Mesendoderm (in vitro differentiated cells): ENCODE results near the gene DOCK10.

Experiments used
- DNase-seq: peaks from one replicate; pipeline ENCODE4 v3.0.0; 2013
- H2AK5ac ChIP-seq: 2 replicates; pipeline ENCODE4 v1.6.1; 2013; ENCODE audit warnings: low read length, inconsistent platforms
- H2BK120ac ChIP-seq: 2 replicates; pipeline ENCODE4 v1.6.1; 2013; ENCODE audit warnings: low read depth, mild to moderate bottlenecking, low read length, moderate library complexity, mixed read lengths
- H2BK15ac ChIP-seq: replicated peaks from 2 replicates; pipeline ENCODE4 v1.6.1; 2013; ENCODE audit warnings: low read depth, mild to moderate bottlenecking, moderate library complexity
- H2BK5ac ChIP-seq: 2 replicates; pipeline ENCODE4 v1.6.1; 2013; ENCODE audit warnings: low read length, inconsistent platforms
- H3K18ac ChIP-seq: 2 replicates; pipeline ENCODE4 v1.6.1; 2013; ENCODE audit warnings: mild to moderate bottlenecking, low read length, mixed read lengths
- H3K23ac ChIP-seq: one replicate; pipeline ENCODE4 v1.6.1; 2013; ENCODE audit warnings: low read length
- H3K27ac ChIP-seq: 2 replicates; pipeline ENCODE4 v1.5.1; 2013; ENCODE audit warnings: low read depth, mild to moderate bottlenecking, inconsistent platforms, low read length, moderate library complexity
- H3K27me3 ChIP-seq: 2 replicates; pipeline ENCODE4 v1.6.1; 2013; ENCODE audit warnings: low read length, control low read depth, mild to moderate bottlenecking, inconsistent platforms; ENCODE audit not compliant: insufficient read depth, poor library complexity
- H3K36me3 ChIP-seq: 2 replicates; pipeline ENCODE4 v1.6.1; 2013; ENCODE audit warnings: low read length, inconsistent platforms; ENCODE audit not compliant: control insufficient read depth, insufficient read depth
- H3K4ac ChIP-seq: one replicate; pipeline ENCODE4 v1.6.1; 2013; ENCODE audit warnings: low read depth, mild to moderate bottlenecking, low read length, moderate library complexity
- H3K4me1 ChIP-seq: 2 replicates; pipeline ENCODE4 v1.6.1; 2013; ENCODE audit warnings: low read depth, low read length, inconsistent platforms; ENCODE audit not compliant: control insufficient read depth
- H3K4me2 ChIP-seq: 2 replicates; pipeline ENCODE4 v1.6.1; 2013; ENCODE audit warnings: low read length
- H3K4me3 ChIP-seq: 2 replicates; pipeline ENCODE4 v1.5.1; 2013; ENCODE audit warnings: mild to moderate bottlenecking, low read length
- H3K56ac ChIP-seq: one replicate; pipeline ENCODE4 v1.6.1; 2013; ENCODE audit warnings: low read length
- H3K79me1 ChIP-seq: 2 replicates; pipeline ENCODE4 v1.6.1; 2013; ENCODE audit warnings: low read length, inconsistent platforms
- H3K79me2 ChIP-seq: 2 replicates; pipeline ENCODE4 v1.6.1; 2013; ENCODE audit warnings: mild to moderate bottlenecking, low read length; ENCODE audit not compliant: control insufficient read depth, insufficient read depth
- H3K9ac ChIP-seq: 2 replicates; pipeline ENCODE4 v1.6.1; 2013; ENCODE audit warnings: low read length, inconsistent platforms
- H4K5ac ChIP-seq: one replicate; pipeline ENCODE4 v1.6.1; 2013; ENCODE audit warnings: low read length
- H4K8ac ChIP-seq: one replicate; pipeline ENCODE4 v1.6.1; 2013; ENCODE audit warnings: low read depth, mild to moderate bottlenecking, control low read depth, low read length, moderate library complexity
- WGBS: extraction: QIAGEN DNeasy Blood & Tissue Kit; methylation state at CpG from one replicate; pipeline ENCODE4 v1.1.7; 2013; ENCODE audit warnings: low lambda C conversion rate, missing lambda C conversion rate; ENCODE audit not compliant: insufficient coverage; ENCODE audit errors: extremely low coverage; 5-methylcytosine and 5-hydroxymethylcytosine counted together

Gene DOCK10

DNA sequence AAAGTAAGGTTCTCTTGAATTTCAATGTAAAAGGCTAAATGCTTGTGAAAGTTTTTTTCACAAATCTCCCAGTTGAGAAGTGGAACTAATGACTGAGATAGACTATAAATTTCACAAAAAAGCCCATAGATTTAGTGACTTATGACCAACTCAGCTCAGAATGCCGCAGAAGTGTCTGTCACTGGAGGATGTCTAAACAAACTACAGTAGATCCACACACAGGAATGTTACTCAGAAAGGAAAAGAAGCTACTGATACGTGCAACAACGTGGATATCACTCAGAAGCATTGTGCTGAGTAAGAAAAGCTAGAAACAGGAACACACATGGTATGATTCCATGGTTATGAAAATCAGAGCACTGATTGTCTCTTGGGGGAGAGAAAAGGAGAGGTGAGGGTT is 151.9 kb downstream of the DOCK10 start:
- WGBS = no CpG with 5 or more reads among the region's 3 CpGs
- H3K4me3 ChIP-seq = no peak overlapping the region

DNA sequence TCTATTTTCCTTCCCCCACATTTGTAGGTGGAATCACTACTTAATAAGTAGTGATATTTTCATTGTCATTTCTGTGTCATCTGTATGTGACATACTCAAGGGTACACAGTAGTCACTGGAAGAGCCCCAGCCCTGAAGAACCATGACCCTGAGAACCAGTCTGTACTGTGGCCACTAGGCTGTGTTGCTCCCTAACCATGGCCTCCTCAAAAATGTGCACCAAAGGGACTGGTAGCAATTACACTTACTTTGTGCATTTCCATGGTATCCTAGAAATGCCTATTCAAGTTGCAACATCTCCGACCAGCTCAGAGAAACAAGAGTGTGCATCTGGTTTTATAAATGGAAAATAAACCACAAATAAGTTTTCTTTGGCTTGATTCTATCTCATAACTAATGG is 155.1 kb downstream of the DOCK10 start:
- Histone ChIP-seq H3K4me1 (no peaks in the 10 kb centered on the region), H2BK5ac (no peak overlapping the region), H3K27me3 (no peaks in the 10 kb centered on the region), H3K4me3 (no peak overlapping the region), H3K23ac (no peak overlapping the region), H3K9ac (no peak overlapping the region), H3K79me2 (no peaks in the 10 kb centered on the region), H3K79me1 (no peaks in the 10 kb centered on the region), H2AK5ac (no peak overlapping the region), H4K8ac (no peak overlapping the region), H4K5ac (no peak overlapping the region), H3K56ac (no peak overlapping the region), H2BK120ac (no peak overlapping the region), H3K18ac (no peak overlapping the region), H2BK15ac (no peak overlapping the region), H3K27ac (no peak overlapping the region), H3K4me2 (no peak overlapping the region), H3K4ac (no peak overlapping the region), H3K36me3 (no peaks in the 10 kb centered on the region)
- DNase-seq = no peak
- no CpG with 5 or more reads among the region's 1 CpG for WGBS

More for the DNA sequence above, 151.9 kb downstream of the DOCK10 start:
- H2BK120ac ChIP-seq = no peak overlapping the region
- H2AK5ac ChIP-seq = no peak overlapping the region
- H3K79me1 ChIP-seq = no peaks in the 10 kb centered on the region
- H2BK5ac ChIP-seq = no peak overlapping the region
- H3K4me2 ChIP-seq = no peak overlapping the region
- H4K5ac ChIP-seq = no peak overlapping the region
- H3K56ac ChIP-seq = no peak overlapping the region
- H3K4ac ChIP-seq = no peak overlapping the region
- H3K4me1 ChIP-seq = no peaks in the 10 kb centered on the region
- no peak overlapping the region for H3K9ac ChIP-seq
- H3K27me3 ChIP-seq = no peaks in the 10 kb centered on the region
- no peak overlapping the region for H3K27ac ChIP-seq
- no peak overlapping the region for H2BK15ac ChIP-seq
- H3K36me3 ChIP-seq = no peaks in the 10 kb centered on the region
- H4K8ac ChIP-seq = no peak overlapping the region
- no peak overlapping the region for H3K18ac ChIP-seq
- DNase-seq = no peak
- H3K23ac ChIP-seq = no peak overlapping the region
- no peaks in the 10 kb centered on the region for H3K79me2 ChIP-seq

DNA sequence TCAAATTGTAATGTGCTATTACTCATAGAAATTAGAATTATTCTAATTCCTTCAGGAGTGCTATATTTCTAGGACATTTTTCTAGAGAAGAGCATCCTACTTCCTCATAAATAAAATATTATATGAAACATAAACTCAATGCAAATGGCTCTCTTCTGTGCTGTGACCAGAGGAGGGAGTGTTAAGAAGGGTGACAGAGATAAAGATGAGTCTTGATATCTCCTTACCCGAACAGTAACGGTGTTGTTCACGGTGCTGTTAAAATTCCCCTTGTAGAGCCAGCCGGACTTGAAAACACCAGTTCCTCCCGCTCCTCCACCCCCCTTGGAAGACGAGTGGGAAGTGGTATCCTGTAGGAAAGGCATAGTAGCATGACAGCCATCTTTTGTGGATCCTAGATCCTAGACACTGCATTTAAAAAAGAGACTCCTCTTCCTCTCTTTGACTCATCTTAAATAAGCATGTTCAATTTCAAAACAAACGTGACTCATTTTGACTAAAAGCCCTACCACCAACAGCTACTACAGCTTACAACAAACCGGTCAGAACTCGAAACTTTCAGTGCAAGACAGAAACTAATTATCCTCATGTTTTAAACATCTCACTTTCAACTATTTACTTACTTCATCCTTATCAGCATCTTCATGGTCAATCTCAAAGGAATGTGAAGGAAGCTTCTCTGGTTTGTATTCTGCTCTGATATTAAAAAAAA is 156.3 kb downstream of the DOCK10 start:
- no peak overlapping the region for H3K56ac ChIP-seq
- no peak for DNase-seq
- H3K23ac ChIP-seq = no peak overlapping the region
- no peak overlapping the region for H2BK120ac ChIP-seq
- H4K5ac ChIP-seq = no peak overlapping the region
- no peak overlapping the region for H3K4ac ChIP-seq
- H2BK5ac ChIP-seq = no peak overlapping the region
- H3K36me3 ChIP-seq = no peaks in the 10 kb centered on the region
- no peaks in the 10 kb centered on the region for H3K79me1 ChIP-seq
- H3K4me3 ChIP-seq = no peak overlapping the region
- no peak overlapping the region for H3K4me2 ChIP-seq
- no peaks in the 10 kb centered on the region for H3K79me2 ChIP-seq
- H3K27me3 ChIP-seq = no peaks in the 10 kb centered on the region
- H3K18ac ChIP-seq = no peak overlapping the region
- H2AK5ac ChIP-seq = no peak overlapping the region
- H3K4me1 ChIP-seq = no peaks in the 10 kb centered on the region
- H3K9ac ChIP-seq = no peak overlapping the region
- no peak overlapping the region for H2BK15ac ChIP-seq
- WGBS = 100% methylated on average over 2 of the region's 9 CpGs
- no peak overlapping the region for H3K27ac ChIP-seq
- no peak overlapping the region for H4K8ac ChIP-seq

DNA sequence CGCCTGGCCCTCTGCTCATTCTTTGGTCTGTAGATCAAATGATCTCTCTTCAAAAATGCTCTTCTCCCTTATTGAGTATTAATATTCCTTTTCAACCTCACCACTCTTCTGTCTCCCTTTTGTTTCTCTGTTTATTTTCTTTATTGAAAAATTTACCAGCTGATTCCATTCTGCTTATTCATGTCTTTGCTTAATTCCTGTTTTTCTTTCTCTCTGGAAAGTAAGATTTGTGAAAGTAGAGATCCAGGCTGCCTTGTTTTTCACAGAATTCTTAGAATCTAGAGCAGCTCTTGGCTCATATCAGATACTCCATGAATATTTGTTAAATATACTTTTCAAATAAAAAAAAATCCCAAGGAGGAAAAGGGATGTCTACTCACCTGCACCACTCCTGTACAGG is 157.0 kb downstream of the DOCK10 start:
- Histone ChIP-seq H3K4ac (no peak overlapping the region), H3K23ac (no peak overlapping the region), H3K4me1 (no peaks in the 10 kb centered on the region), H3K56ac (no peak overlapping the region), H3K27me3 (no peaks in the 10 kb centered on the region), H3K9ac (no peak overlapping the region), H3K4me3 (no peak overlapping the region), H4K5ac (no peak overlapping the region), H2BK5ac (no peak overlapping the region), H2BK15ac (no peak overlapping the region), H3K18ac (no peak overlapping the region), H3K36me3 (no peaks in the 10 kb centered on the region), H4K8ac (no peak overlapping the region), H2BK120ac (no peak overlapping the region), H3K4me2 (no peak overlapping the region), H3K79me1 (no peaks in the 10 kb centered on the region), H3K27ac (no peak overlapping the region), H2AK5ac (no peak overlapping the region), H3K79me2 (no peaks in the 10 kb centered on the region)
- DNase-seq = no peak
- no CpG with 5 or more reads among the region's 1 CpG for WGBS

DNA sequence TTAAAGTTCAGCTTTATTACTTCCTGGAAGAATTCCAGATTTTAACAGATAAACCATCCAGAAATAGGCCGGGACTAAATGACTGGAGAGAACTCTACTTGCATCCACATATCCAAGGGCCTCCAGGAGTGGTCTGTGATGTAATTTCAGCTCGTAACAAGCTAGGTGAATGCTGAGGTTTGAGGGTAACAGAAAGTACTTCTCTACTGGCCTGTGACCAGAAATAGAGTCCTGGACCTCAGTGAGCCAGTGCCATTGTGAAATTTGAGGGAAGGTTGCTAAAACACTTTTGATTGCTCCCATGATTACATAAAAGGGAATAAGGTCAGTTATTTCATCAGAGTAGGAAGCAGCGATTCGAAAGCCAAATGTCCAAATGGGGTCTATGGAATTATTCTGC is 158.1 kb downstream of the DOCK10 start:
- H3K4me3 ChIP-seq = no peak overlapping the region

DNA sequence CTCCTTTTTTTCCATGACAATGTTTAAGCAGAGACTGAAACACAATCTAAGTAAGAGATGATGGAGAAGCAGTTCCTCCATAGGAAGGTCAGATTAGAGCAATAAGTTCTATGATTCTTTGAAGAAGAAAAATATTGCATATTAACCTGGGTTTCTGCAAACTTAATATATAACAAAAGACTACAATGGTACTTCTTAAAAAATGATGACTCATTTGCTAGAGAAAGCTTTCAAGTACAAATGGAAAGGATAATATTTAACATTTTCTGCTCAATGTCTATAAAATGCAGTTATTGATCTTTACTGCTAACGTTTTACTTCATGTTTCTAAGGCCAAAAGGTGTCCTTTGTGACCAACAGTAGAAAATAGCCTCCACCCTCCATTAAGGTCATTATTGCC is 158.6 kb downstream of the DOCK10 start:
- Histone ChIP-seq H3K4me2 (no peak overlapping the region), H3K4ac (no peak overlapping the region), H2BK5ac (no peak overlapping the region), H4K5ac (no peak overlapping the region), H3K9ac (no peak overlapping the region), H3K79me1 (no peaks in the 10 kb centered on the region), H3K56ac (no peak overlapping the region), H3K36me3 (no peaks in the 10 kb centered on the region), H3K27ac (no peak overlapping the region), H2AK5ac (no peak overlapping the region), H2BK15ac (no peak overlapping the region), H3K27me3 (no peaks in the 10 kb centered on the region), H4K8ac (no peak overlapping the region), H2BK120ac (no peak overlapping the region), H3K4me1 (no peaks in the 10 kb centered on the region), H3K18ac (no peak overlapping the region), H3K4me3 (no peak overlapping the region), H3K23ac (no peak overlapping the region), H3K79me2 (no peaks in the 10 kb centered on the region)
- no CpG with 5 or more reads among the region's 1 CpG for WGBS
- DNase-seq = no peak

More for the DNA sequence above, 158.1 kb downstream of the DOCK10 start:
- H4K5ac ChIP-seq = no peak overlapping the region
- H3K4ac ChIP-seq = no peak overlapping the region
- H2BK120ac ChIP-seq = no peak overlapping the region
- no CpG with 5 or more reads among the region's 4 CpGs for WGBS
- no peak overlapping the region for H2AK5ac ChIP-seq
- no peaks in the 10 kb centered on the region for H3K79me1 ChIP-seq
- H3K56ac ChIP-seq = no peak overlapping the region
- H2BK5ac ChIP-seq = no peak overlapping the region
- H3K9ac ChIP-seq = no peak overlapping the region
- H3K4me2 ChIP-seq = no peak overlapping the region
- H3K4me1 ChIP-seq = no peaks in the 10 kb centered on the region
- H3K18ac ChIP-seq = no peak overlapping the region
- H3K27ac ChIP-seq = no peak overlapping the region
- no peak overlapping the region for H4K8ac ChIP-seq
- H3K36me3 ChIP-seq = no peaks in the 10 kb centered on the region
- no peak for DNase-seq
- H3K27me3 ChIP-seq = no peaks in the 10 kb centered on the region
- no peak overlapping the region for H2BK15ac ChIP-seq
- no peaks in the 10 kb centered on the region for H3K79me2 ChIP-seq
- no peak overlapping the region for H3K23ac ChIP-seq
